Mesenchymal stem cell (in vitro differentiated cells and primary cell): Measurements from ENCODE around the gene OSMR.

Experiments
- DNase-seq: peaks from one replicate; pipeline ENCODE4 v3.0.0-alpha.2; 2013
- H2AFZ ChIP-seq: one replicate; pipeline ENCODE4 v1.6.1; 2013; ENCODE audit warnings: low read depth, mild to moderate bottlenecking, control low read depth, inconsistent platforms, low read length, moderate library complexity
- H2AK5ac ChIP-seq: 2 replicates; pipeline ENCODE4 v1.6.1; 2013; ENCODE audit warnings: low read length, moderate library complexity, mild to moderate bottlenecking, inconsistent platforms; ENCODE audit not compliant: severe bottlenecking
- H2BK120ac ChIP-seq: one replicate; pipeline ENCODE4 v1.6.1; 2013; ENCODE audit warnings: low read depth, mild to moderate bottlenecking, inconsistent platforms, low read length, moderate library complexity
- H2BK12ac ChIP-seq, 2 experiments: one replicate each; pipeline ENCODE4 v1.6.1; 2013; ENCODE audit warnings: inconsistent platforms in 2 of 2, low read length in 2 of 2, mild to moderate bottlenecking in 2 of 2, moderate library complexity in 2 of 2, control low read depth in 1 of 2
- H2BK15ac ChIP-seq: one replicate; pipeline ENCODE4 v1.6.1; 2013; ENCODE audit warnings: mild to moderate bottlenecking, low read depth, inconsistent platforms; ENCODE audit not compliant: poor library complexity, severe bottlenecking
- H2BK5ac ChIP-seq: 2 replicates; pipeline ENCODE4 v1.6.1; 2013; ENCODE audit warnings: low read depth, mild to moderate bottlenecking, low read length, control low read depth, inconsistent platforms; ENCODE audit not compliant: poor library complexity, severe bottlenecking
- H3K14ac ChIP-seq, 2 experiments: one replicate each; pipeline ENCODE4 v1.6.1; 2013; ENCODE audit warnings: inconsistent platforms in 2 of 2, low read length in 2 of 2, control low read depth in 1 of 2, mild to moderate bottlenecking in 1 of 2, moderate library complexity in 1 of 2
- H3K18ac ChIP-seq, 2 experiments: one replicate each; pipeline ENCODE4 v1.6.1; 2013; ENCODE audit warnings: inconsistent platforms in 2 of 2, low read length in 2 of 2, control low read depth in 1 of 2, low read depth in 1 of 2, mild to moderate bottlenecking in 1 of 2
- H3K23ac ChIP-seq, 2 experiments: one replicate each; pipeline ENCODE4 v1.6.1; 2013; ENCODE audit warnings: inconsistent platforms in 2 of 2, low read length in 2 of 2, mild to moderate bottlenecking in 2 of 2, moderate library complexity in 2 of 2, control low read depth in 1 of 2
- H3K27ac ChIP-seq: 2 replicates; pipeline ENCODE4 v1.5.1; 2013; ENCODE audit warnings: mild to moderate bottlenecking, moderate library complexity, low read length, control low read depth, inconsistent platforms; ENCODE audit not compliant: poor library complexity, severe bottlenecking
- H3K27me3 ChIP-seq, 2 experiments: 2 replicates each; pipeline versions ENCODE4 v1.6.1 to v1.7.0; 2013; ENCODE audit warnings: low read length in 2 of 2, mild to moderate bottlenecking in 2 of 2, moderate library complexity in 2 of 2, control low read depth in 1 of 2, inconsistent platforms in 1 of 2; ENCODE audit not compliant: control insufficient read depth in 1 of 2, insufficient read depth in 1 of 2
- H3K36me3 ChIP-seq, 2 experiments: 2 replicates each; pipeline versions ENCODE4 v1.6.1 to v1.7.0; 2013; ENCODE audit warnings: low read length in 2 of 2, control low read depth in 1 of 2, inconsistent platforms in 1 of 2, low read depth in 1 of 2, mild to moderate bottlenecking in 1 of 2; ENCODE audit not compliant: insufficient read depth in 2 of 2, control insufficient read depth in 1 of 2
- H3K4ac ChIP-seq, 2 experiments: one replicate each; pipeline ENCODE4 v1.6.1; 2013; ENCODE audit warnings: inconsistent platforms in 2 of 2, low read length in 2 of 2, mild to moderate bottlenecking in 2 of 2, moderate library complexity in 2 of 2, control low read depth in 1 of 2, low read depth in 1 of 2
- H3K4me1 ChIP-seq: 2 replicates; pipeline ENCODE4 v1.6.1; 2013; ENCODE audit warnings: low read depth, low read length, control low read depth; ENCODE audit not compliant: control insufficient read depth, insufficient read depth
- H3K4me2 ChIP-seq: 2 replicates; pipeline ENCODE4 v1.6.1; 2013; ENCODE audit warnings: low read length, mild to moderate bottlenecking, inconsistent platforms; ENCODE audit not compliant: poor library complexity, severe bottlenecking
- H3K4me3 ChIP-seq, 2 experiments: 2 replicates each; pipeline versions ENCODE4 v1.5.1 to v1.7.0; 2013; ENCODE audit warnings: low read length in 2 of 2, mild to moderate bottlenecking in 2 of 2, control low read depth in 1 of 2, low read depth in 1 of 2; ENCODE audit not compliant: insufficient read depth in 1 of 2
- H3K79me1 ChIP-seq: replicated peaks from 2 replicates; pipeline ENCODE4 v1.6.1; 2013; ENCODE audit warnings: mild to moderate bottlenecking, control low read depth, low read length, inconsistent platforms; ENCODE audit not compliant: poor library complexity, severe bottlenecking
- H3K9ac ChIP-seq: 2 replicates; pipeline ENCODE4 v1.7.0; 2013; ENCODE audit warnings: mild to moderate bottlenecking, low read length, moderate library complexity
- H3K9me3 ChIP-seq: 2 replicates; pipeline ENCODE4 v1.7.0; 2013; ENCODE audit warnings: mild to moderate bottlenecking, low read length; ENCODE audit not compliant: control insufficient read depth
- H4K8ac ChIP-seq: one replicate; pipeline ENCODE4 v1.6.1; 2013; ENCODE audit warnings: inconsistent platforms, mild to moderate bottlenecking, low read length, moderate library complexity
- H4K91ac ChIP-seq: one replicate; pipeline ENCODE4 v1.6.1; 2013; ENCODE audit warnings: mild to moderate bottlenecking, low read length, inconsistent platforms
- WGBS: methylation state at CpG from one replicate; pipeline ENCODE4 v1.1.7; 2013; ENCODE audit warnings: mixed read lengths; 5-methylcytosine and 5-hydroxymethylcytosine counted together

The OSMR gene

GRCh38 chr5:38938973-38939372 is 93.2 kb downstream of the OSMR start:
- Histone ChIP-seq H2AK5ac (no peak overlapping the region), H2BK5ac (no peak overlapping the region), H2BK15ac (no peak overlapping the region), H3K4me1 (no peaks in the 10 kb centered on the region), H3K79me1 (peaks cover 4% of the 10 kb centered on the region), H3K4ac (no peak overlapping the region), H3K36me3 (peaks cover 19 to 96% of the 10 kb centered on the region in 2 experiments), H2BK120ac (no peak overlapping the region), H3K18ac (no peak overlapping the region), H3K4me3 (no peak overlapping the region), H4K8ac (no peak overlapping the region), H3K27me3 (no peaks in the 10 kb centered on the region), H3K4me2 (no peak overlapping the region), H3K23ac (no peak overlapping the region), H3K14ac (no peak overlapping the region), H3K9ac (no peak overlapping the region), H3K9me3 (no peaks in the 10 kb centered on the region), H3K27ac (no peak overlapping the region), H2AFZ (no peak overlapping the region), H4K91ac (no peak overlapping the region), H2BK12ac (no peak overlapping the region)
- WGBS: no CpG with 5 or more reads among the region's 1 CpG
- no peak for DNase-seq

GRCh38 chr5:38940230-38940858 is 94.5 kb downstream of the OSMR start:
- Histone ChIP-seq H3K23ac (no peak overlapping the region), H2AK5ac (no peak overlapping the region), H3K14ac (no peak overlapping the region)

GRCh38 chr5:38941912-38942311 is 96.1 kb downstream of the OSMR start:
- Histone ChIP-seq H2BK120ac (no peak overlapping the region), H3K27ac (no peak overlapping the region), H3K36me3 (peaks cover 10 to 97% of the 10 kb centered on the region in 2 experiments), H4K91ac (no peak overlapping the region), H2AFZ (no peak overlapping the region), H3K9me3 (no peaks in the 10 kb centered on the region), H2BK15ac (no peak overlapping the region), H4K8ac (no peak overlapping the region), H3K4me3 (no peak overlapping the region), H3K79me1 (peaks cover 5% of the 10 kb centered on the region), H3K18ac (no peak overlapping the region), H3K27me3 (no peaks in the 10 kb centered on the region), H3K4ac (no peak overlapping the region), H2BK12ac (no peak overlapping the region), H3K14ac (no peak overlapping the region), H2AK5ac (no peak overlapping the region), H3K4me1 (no peaks in the 10 kb centered on the region), H3K23ac (no peak overlapping the region), H3K4me2 (no peak overlapping the region), H2BK5ac (no peak overlapping the region), H3K9ac (no peak overlapping the region)
- DNase-seq: no peak
- 100% methylated on average over 1 of the region's 2 CpGs for WGBS

More at GRCh38 chr5:38940230-38940858, 94.5 kb downstream of the OSMR start:
- Histone ChIP-seq H3K9ac (no peak overlapping the region), H3K4ac (no peak overlapping the region), H2BK12ac (no peak overlapping the region), H3K9me3 (no peaks in the 10 kb centered on the region), H3K79me1 (peaks cover 6% of the 10 kb centered on the region), H2BK120ac (no peak overlapping the region), H3K36me3 (peaks cover 14 to 97% of the 10 kb centered on the region in 2 experiments), H2AFZ (no peak overlapping the region), H3K4me2 (no peak overlapping the region), H3K18ac (no peak overlapping the region), H3K4me1 (no peaks in the 10 kb centered on the region), H3K27me3 (no peaks in the 10 kb centered on the region), H3K4me3 (no peak overlapping the region), H2BK5ac (no peak overlapping the region), H4K91ac (no peak overlapping the region), H3K27ac (no peak overlapping the region), H2BK15ac (no peak overlapping the region), H4K8ac (no peak overlapping the region)
- 100% methylated on average over 1 of the region's 2 CpGs for WGBS
- DNase-seq: no peak

- Histone ChIP-seq H2BK5ac (no peak overlapping the region), H3K27ac (no peak overlapping the region), H2AFZ (no peak overlapping the region), H2BK15ac (no peak overlapping the region), H2BK12ac (no peak overlapping the region), H3K27me3 (no peaks in the 10 kb centered on the region), H4K91ac (no peak overlapping the region), H3K4me2 (no peak overlapping the region), H3K9ac (no peak overlapping the region), H3K23ac (no peak overlapping the region), H3K79me1 (peaks cover 5% of the 10 kb centered on the region), H3K18ac (no peak overlapping the region), H3K4me1 (no peaks in the 10 kb centered on the region), H3K36me3 (peaks cover 7 to 98% of the 10 kb centered on the region in 2 experiments), H3K4me3 (no peak overlapping the region), H3K4ac (no peak overlapping the region), H3K9me3 (no peaks in the 10 kb centered on the region), H3K14ac (no peak overlapping the region), H2BK120ac (no peak overlapping the region), H4K8ac (no peak overlapping the region), H2AK5ac (no peak overlapping the region)
- WGBS: 94% methylated on average over 2 of the region's 4 CpGs
- no peak for DNase-seq
Measured at GRCh38 chr5:38944282-38944681, 98.5 kb downstream of the OSMR start.
